SW 1271 (cell line): Measurements from ENCODE around the gene CRYGS.
"Not testable (repeated sequence)": the region's sequence is repeated elsewhere in the genome, so short reads cannot be mapped to it uniquely, and the experiment has no call there.

ENCODE experiments used
- DNase-seq, 2 experiments: peaks; one replicate each; lab custom pipeline; 2025; lab: John Stamatoyannopoulos, UW

Gene CRYGS

DNA sequence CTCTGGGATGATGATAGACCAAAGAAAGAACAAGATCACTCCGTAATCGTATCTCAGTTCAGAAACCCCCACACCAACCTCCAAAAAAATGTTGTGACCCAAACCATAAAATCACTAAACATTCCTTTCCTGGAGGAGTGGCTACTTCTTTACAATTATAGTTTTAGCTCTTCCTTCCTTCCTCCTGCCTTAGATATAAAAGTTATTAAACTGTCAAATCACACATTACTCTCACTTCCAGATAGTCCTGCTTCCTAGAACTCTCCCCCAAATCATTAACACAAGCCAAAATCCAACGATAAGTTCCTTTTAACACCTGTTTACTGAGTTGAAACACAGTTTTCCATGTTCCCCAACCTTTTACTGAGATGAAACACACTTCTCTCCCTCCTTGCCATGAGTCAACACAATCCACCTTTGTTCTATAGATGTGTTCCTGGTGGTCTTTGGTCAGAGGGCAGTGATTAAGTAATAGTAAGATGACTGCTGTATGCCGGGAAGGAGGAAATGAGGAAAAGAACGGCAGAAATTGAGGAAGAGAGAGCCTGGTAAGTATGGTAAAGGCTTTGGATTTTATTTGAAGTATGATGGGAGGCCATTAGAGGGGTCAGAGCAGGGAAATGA, 8.3 kb upstream of the CRYGS start:
- no peak for DNase-seq

DNA sequence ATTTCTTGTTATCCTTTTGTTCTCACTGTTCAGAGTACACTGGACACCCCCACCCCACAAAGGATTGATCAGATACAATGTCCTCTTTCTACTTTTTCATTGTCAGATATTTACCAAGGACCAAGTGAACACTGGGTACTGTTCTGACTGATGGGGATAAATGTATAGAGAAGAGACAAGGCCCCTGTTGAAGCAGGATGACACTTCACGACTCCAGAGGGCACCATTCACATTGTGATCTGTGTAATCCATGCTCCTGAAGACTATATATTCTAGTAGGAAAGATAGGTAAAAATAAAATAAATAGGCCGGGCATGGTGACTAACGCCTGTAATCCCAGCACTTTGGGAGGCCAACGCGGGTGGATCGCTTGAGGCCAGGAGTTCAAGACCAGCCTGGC, 7.2 kb upstream of the CRYGS start:
- no peak for DNase-seq

DNA sequence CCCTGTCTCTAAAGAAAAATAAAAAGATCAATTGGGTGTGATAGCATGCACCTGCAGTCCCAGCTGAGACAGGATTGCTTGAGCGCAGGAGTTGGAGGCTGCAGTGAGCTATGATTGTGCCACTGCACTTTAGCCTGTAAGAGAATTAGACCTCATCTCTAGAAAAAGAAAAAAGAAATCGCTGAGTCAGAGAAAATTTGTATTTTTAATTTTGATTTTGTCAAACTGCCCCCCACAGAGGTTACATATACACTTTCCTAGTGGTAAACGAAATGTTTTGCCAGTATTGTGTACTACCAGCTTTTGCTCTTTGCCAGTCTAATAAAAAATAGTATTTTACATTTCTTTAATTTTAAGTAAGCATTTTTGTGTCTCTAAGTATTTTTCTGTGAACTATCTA, 5.3 kb upstream of the CRYGS start:
- no peak for DNase-seq

DNA sequence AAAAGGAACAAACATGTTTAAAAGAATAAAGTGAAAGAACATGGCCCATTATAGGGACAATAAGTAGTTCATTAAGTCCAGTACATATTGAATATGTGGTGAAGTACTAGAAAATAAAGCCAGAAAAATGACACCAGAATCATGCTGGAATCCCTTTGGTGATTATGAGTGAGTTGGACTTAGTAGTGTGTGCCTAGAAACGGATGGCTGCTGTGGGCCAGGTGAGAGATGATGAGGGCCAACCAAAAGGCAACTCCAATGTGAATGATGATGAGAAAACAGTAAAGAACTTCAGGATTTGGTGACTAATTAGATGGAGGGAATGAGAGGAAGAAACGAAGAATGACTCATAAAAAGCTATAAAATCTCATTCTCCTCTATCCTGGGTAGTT, 3.3 kb downstream of the CRYGS start:
- DNase-seq: no peak

DNA sequence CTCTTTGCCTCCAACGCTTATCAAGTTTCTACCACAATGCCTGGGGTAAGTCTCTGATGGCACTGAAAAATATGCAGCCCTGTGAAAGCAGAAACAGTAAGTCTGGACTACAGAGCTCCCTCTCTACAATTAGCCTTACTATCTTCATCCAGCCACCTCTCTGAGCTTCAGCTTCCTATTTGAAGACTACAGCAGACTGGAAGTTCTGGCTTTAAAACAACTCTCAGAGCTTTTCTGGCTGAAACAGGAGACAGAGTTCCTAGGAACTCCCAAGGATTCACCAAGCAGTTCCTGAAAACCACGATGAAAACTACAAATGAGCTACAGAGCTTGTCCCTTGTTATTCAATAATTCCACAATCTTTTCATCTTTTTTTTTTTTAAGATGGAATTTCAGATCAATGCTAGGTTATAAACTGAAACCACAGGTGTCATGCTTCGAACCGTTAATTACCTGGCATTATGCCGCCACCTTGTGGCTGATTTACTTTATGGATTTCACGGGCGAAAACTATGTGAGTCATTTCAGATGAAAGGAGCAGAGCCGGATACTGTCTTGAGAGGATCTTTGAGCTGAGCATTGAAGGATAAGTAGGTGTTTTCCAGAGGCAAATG, 3.9 kb downstream of the CRYGS start:
- DNase-seq: peak; percentile 27 to 68

DNA sequence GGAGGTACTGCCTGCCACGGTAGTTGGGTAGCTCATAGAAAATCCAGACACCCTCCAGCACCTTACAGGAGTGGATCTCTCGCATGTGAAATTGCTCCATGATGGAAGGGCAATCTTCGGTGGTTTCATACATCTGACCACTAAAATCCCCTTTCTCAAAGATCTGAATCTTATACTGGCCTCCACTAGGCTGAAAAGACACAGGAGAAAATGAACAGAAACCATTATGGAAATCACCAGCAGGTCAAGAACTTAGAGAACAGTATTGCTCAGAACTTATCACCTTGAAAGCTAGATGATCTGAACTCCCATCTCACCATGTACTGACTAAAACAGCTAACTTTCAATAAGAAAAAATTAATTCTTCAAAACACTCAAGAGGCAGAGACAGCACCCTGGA, 5.4 kb downstream of the CRYGS start:
- no peak for DNase-seq

DNA sequence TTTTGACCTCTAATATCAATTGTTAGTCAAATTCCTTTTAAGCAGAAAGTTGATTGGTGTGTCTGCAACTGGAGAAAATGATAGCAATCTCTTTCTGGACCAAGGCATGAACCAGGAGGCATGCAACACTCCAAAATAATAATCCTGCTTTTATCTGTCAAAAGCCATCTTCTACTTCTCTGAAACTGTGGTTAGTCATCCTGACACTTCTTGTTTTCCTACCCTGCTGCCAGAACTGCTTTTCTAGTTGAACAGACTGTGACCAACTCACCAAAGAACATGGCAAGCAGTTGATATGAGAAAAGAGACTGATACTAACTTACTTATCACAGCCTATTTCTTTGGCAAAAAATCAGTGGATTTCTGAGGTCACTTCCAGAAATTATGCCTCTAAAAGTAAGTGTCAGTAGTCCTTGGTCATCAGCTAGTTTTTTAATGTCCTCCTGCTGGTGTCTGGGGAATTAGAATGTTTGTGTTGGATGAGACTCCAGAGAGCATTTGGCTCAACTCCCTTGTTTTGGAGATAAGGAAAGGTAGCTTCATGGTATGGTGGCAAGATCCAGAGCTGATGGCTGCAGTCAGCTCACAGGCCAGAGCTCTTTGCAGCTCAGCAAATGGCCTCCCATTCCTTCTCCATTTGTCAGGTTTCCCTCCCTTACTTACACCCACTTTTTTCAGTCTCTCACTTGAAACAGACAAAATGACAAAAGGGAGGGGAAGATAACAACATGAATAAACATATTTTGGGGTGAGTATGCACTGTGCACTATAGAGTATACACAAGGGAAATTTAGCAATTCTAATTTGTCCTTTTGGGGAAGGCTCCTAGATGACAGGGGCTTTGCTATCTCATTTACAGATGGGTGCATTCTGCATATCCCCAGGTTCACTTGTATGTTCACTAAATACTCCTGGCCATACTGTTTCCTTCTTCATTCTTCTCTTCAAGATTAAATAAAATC, 7.0 kb downstream of the CRYGS start:
- no peak for DNase-seq

DNA sequence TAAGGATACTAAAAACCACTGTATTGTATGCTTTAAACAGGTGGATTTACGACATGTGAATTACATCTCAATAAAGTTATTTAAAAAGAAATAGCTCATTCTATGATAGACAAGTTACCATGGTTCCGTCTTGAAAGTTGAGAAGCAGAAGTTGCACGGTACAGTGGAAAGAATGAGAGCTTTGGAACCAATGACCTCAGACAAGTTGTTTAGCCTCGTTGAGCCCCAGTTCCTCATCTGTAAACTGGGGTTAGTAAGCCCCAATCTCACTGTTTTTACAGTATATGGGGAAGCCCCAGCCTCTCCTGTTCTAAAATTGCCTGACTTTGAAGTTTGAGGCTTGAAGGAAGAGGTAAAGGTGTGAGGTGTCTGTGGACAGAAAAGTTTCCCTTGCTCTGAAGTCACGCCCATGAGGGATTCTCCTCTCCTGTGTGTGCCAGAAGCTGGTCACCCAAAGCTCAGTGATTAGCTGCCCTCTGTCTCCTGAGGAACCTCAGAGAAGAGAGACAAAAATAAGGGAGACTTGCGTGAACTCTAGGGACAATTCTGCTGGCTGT, 10.0 kb downstream of the CRYGS start:
- DNase-seq: no peak

DNA sequence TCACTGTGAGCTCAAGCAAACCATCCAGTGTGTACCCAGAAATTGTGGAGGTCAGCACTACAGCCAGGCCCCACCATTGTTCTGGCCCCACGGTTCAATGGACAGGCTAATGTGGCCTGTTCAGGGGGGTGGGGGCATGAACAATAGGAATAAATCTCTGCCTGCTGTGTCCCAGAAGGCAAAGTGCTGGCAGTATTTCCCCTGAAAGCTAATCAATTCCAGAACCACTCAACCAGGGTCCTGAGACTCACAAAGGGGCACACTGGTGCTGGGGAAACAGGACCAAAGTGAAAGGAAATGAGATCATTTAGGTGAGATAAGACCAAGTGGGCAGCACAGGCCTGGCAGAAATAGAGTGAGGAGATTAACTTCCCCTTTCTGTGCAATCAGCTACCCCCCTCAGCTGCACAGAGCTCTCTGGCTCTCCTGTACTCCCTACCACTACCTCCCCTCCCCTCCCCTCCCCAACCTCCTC, 11.5 kb downstream of the CRYGS start:
- no peak for DNase-seq

DNA sequence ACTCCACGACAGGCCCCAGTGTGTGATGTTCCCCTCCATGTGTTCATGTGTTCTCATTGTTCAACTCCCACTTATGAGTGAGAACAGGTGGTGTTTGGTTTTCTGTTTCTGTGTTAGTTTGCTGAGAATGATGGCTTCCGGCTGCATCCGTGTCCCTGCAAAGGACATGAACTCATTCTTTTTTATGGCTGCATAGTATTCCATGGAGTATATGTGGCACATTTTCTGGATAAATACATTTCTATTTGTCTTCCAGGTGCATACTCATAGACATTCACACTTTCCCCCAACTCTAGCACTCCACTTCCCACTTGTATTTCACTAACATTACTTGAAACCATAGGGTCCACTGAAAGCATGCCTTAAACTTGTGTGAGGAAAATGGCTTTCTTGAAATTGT, 12.5 kb downstream of the CRYGS start:
- not testable (repeated sequence) for DNase-seq

DNA sequence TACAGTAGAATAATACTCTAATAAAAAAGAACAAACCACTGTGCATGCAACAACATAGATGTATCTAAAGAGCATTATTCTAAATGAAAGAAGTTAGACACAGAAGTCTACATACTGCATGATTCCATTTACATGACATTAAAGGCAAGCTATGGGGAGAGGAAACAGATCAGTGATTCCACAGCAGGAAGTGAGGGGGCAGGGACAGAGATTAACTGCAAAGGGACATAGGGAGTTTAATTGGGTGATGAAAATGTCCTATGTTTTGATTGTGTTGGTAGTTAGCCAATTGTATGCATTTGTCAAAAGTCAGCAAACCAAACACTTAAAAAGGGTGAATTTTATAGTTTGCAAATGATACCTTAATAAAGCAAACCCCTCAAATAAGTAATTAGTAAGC, 13.8 kb downstream of the CRYGS start:
- DNase-seq: no peak

DNA sequence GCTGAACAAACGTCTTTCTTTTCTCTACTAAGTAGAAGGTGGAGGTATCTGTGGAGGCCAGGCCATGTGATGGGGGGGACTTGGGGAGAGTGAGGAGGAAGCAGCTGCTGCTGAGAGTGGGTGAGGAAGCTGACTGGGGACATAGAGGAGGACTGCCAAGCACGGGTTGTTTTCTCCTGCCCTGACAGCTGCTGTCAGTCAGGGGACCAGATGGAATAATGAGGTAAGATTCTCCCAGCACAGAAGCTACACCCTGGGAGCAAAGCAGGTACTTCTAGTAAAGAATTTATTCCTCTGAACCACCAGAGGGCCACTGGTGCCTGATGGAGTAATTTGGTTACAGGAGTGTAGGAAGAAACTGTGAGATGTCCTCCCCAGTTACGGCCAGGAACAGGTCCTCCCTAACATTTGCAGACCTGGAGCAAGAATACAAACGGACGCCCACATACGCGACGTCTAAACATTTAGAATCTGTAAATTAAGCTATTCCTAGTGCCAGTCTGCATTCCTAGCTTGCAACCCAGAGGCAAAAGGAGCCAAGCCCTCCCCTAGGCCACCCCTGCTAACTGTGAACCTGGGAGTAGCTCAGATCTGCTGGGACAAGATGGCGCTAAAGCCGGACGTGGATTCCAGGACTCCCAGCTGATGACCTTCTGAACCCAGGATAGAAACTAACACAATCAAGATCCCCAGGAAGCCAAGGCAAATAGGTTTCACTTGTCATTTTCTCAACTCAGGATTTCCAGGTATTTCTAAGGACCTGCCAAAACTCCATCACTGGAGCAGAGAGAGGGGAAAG, 14.8 kb downstream of the CRYGS start:
- DNase-seq: no peak

DNA sequence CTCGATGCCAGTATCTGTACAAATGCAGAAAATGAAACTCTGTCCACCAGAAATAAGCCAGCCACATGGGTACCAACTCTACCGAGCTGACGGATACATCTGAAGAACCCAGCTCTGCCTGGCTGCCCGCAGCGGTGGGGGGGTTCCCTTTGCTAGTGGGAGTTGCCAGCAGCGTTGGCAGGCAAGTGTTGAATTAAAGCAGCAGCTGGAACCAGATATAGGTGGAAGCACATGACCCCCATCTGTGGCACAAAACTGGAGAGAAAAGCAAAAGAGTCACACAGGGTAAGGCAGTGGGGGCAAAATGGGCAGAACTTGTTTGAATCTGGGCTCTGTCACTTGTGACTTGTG, 17.9 kb downstream of the CRYGS start:
- DNase-seq: no peak

DNA sequence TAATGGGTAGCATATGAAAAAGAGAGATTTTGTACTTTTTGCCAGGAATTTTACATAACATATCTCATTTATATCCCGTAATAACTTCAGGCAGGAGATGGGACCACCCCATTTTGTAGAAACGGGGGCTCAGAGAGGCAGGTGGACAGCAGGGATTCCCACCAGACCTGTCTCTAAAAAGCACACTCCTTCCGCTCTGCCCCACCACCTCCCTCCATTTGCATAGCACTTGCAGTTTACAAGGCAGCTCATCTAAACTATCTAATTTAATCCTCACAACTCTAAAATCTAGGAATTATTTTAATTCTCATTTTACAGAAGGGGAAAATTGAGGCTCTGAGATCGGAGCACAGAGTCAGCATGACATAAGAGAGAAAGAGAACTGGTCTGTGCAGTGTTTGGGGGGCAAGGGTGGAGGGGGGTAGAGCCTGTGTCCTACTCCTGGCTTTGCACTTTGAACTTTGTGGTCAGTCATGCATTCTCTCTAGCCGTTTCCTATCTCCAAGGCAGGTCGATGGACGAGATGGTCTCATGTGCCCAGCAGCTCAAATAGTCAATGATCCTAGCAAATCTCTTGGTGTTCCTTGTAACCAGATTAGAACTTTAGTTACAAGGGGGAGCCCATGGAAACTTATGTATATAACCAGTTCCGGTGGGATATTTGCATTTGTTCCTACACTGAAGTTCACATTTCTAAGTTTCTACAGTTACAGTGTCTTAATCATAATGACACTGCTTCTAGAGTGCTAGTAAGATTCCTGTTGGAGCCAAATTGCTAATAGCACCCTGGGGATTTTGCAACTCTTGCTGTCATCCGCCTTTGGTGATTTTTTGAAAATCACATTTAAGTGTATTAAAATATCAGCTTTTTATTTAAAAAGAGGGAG, 18.6 kb downstream of the CRYGS start:
- no peak for DNase-seq

DNA sequence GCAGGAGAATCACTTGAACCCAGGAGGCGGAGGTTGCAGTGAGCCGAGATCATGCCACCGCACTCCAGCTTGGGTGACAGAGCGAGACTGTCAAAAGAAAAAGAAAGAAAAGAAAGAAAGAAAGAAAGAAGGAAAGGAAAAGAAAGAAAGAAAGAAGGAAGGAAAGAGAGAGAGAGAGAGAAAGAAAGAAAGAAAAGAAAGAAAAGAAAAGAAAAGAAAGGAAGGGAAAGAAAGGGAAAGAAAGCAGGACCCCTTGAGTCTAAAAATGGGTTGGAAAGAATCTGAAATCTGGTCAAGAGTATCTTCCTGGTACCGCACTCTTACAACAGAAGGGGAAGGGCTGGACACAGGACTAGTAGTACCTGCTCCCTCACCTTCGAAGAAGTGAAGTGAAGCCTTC, 19.6 kb downstream of the CRYGS start:
- no peak for DNase-seq

DNA sequence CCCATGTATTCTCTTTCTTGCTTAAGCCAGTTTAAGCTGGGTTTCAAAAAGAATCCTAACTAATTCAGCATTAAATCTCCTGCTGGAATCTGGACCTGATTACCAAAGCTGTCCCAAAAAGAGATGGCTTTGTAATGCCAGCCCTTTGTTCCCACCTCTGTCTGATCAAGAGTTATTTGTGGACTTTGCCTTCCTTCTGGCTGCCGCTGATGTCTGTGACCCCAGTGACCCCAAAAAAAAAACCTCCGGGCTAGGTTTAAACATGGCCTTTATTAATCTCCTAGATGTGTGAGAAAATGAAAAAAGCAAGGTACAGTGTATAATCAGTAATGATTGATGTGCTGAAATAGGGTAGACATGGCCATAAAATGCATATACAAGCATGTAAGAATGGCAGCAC, 20.7 kb downstream of the CRYGS start:
- no peak for DNase-seq

DNA sequence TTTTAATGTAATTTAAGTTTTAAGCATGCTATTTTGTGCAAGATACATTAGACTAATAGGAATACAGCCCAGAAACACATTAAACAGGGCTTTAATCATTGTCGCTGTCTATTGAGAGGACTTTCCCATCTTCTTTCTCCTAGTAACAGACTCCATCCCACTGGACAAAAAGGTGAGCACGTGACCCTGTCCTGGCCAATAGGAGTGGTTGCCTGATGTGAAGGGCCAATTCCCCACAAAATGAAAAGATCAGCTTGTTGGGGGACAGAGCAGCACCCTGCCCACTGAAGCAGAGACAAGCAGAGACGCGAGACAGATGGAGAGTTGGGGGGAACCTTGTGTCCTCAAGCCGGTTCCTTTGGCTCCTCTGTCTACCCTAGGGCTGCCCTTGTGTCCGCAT, 21.2 kb downstream of the CRYGS start:
- DNase-seq: no peak

DNA sequence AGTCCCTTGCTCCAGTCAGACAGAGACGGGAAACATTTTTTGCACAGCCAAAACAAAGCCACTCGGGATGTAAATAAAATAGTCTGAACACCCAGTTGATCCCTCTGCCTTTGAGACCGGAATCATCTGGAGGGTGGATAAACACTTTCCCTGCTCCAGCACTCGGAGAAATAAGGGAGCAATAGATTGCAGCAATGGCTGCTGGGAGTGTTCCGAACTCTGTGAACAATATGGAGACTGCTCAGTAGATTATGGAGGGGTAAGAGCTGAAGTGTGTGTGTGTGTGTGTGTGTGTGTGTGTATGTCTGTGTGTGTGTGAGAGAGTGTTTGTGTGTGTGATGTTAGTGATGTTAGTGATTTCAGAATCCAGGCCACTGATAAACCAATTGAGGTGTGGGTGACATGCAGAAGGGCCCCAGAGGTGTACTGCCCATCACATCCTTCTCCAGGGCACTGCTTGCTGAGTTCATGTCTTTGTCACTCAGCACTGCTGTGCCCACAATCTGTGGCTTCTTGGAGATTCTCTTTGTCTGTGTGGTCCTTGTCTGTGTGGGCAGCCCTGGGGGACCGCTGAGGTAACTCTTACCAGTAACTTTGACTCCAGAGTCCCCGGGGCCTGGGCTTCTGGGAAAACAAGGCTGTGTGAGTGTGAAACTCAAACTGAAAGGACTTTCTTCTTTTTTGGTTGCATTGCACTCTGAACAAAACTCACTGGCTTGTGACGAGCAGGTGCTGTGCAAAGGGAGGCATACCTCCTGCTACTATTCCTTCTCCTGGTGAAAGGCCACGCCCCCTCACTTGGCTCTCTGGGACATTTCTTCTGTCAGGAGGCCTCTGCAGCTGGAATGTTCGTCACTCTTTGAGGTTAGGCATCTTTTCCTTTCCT, 23.0 kb downstream of the CRYGS start:
- DNase-seq: no peak

DNA sequence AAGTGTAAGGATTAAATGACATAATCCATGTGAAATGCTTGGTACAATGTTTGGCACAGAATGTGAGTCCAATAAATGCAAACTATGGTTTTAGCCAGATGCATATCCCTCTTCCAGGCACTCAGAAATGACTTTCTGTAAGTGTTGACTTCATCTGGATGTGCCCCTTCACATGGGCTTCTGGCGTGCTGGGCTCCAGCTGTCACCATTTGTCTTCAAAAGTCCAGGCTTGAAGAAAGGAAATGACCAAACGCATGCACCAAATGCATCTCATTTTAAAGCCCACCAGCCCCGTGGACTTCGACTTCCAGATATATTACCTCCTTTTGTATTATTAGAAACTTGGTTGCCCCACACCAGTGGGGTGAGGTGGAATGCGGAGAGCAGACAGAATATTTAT, 23.7 kb downstream of the CRYGS start:
- DNase-seq: no peak
